ENCODE results near the gene TGFBR3. TPM values are rescaled to one million over a fixed set of nuclear protein-coding genes. Genes with fewer than 3 reads are reported as not detected.

The TGFBR3 gene
- total RNA-seq, 1 experiment from 2014 or later = 14.5 TPM

DNA sequence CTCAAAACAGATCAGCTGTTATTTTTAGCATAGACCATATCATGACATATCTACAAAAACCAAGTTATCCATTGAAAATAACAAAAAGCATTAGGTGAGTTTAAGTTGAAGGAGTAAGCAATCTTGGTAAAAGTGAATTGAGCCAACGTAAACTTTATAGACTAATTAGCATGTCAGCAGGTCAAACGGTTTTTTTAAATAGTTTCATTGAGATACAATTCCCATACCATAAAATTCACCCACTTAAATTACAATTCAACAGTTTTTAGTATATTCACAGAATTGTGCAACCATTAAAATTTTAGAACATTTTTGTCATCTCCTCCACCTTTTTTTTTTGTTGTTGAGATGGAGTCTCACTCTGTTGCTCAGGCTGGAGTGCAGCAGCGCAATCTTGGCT, 92.1 kb downstream of the TGFBR3 start:
- intact Hi-C loops (cut with micrococcal nuclease; ENCODE audit: unreplicated experiment) = no loop called here

DNA sequence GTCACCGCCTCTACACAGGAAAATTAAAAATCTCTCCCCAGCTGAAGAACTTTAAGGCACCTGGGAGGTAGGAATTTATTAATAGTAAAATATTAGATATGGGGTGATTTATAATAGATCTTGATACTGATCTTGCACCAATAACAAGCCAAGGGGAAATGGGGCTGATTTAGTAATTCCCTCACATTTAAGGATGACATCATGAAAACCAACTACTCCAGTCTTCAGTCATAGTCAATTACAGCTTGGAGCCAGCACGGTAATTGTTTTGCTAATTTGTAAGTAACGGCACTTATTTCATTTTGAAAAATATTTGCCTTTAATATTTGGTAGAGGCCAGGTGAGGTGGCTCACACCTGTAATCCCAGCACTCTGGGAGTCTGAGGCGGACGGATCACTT, 92.8 kb downstream of the TGFBR3 start:
- ATAC-seq (no peak), DNase-seq (ENCODE audit: low read depth, low spot score) (no peak)
- ChIA-PET POLR2A (no interaction called here), CTCF (no interaction called here)
- in situ Hi-C loops (cut with HindIII; ENCODE audit: low pct_unique_long_range_greater_than_20kb, low sequenced_read_pairs) = no loop called here
- Histone ChIP-seq H3K27me3 (ENCODE audit: control insufficient read depth, insufficient read depth, low read length) (no peaks in the 10 kb centered on the region), H3K36me3 (ENCODE audit: control insufficient read depth, insufficient read depth, low read length) (no peaks in the 10 kb centered on the region), H3K9me3 (ENCODE audit: control insufficient read depth, insufficient read depth, low read depth, low read length) (no peaks in the 10 kb centered on the region), H3K4me3 (ENCODE audit: low read depth in 2 of 2, low read length in 2 of 2) (no peak overlapping the region), H3K4me1 (ENCODE audit: control insufficient read depth, insufficient read depth, low read length) (peaks cover 13% of the 10 kb centered on the region), H3K27ac (ENCODE audit: low read length) (no peak overlapping the region)
- intact Hi-C loops (cut with micrococcal nuclease; ENCODE audit: unreplicated experiment) = no loop called here
- no TSS peak for BruUV-seq (replicated peaks)
- TF ChIP-seq SIN3A (IDR thresholded peaks at IDR 0.05; ENCODE audit: borderline replicate concordance, insufficient read depth, low read depth, low read length) (no peak), TCF7L2 (IDR thresholded peaks at IDR 0.05; ENCODE audit: low read depth, low read length) (no peak), POLR2AphosphoS5 (IDR thresholded peaks at IDR 0.05; ENCODE audit: low read depth, low read length) (no peak)
- TF ChIP-seq, protein P1, sequence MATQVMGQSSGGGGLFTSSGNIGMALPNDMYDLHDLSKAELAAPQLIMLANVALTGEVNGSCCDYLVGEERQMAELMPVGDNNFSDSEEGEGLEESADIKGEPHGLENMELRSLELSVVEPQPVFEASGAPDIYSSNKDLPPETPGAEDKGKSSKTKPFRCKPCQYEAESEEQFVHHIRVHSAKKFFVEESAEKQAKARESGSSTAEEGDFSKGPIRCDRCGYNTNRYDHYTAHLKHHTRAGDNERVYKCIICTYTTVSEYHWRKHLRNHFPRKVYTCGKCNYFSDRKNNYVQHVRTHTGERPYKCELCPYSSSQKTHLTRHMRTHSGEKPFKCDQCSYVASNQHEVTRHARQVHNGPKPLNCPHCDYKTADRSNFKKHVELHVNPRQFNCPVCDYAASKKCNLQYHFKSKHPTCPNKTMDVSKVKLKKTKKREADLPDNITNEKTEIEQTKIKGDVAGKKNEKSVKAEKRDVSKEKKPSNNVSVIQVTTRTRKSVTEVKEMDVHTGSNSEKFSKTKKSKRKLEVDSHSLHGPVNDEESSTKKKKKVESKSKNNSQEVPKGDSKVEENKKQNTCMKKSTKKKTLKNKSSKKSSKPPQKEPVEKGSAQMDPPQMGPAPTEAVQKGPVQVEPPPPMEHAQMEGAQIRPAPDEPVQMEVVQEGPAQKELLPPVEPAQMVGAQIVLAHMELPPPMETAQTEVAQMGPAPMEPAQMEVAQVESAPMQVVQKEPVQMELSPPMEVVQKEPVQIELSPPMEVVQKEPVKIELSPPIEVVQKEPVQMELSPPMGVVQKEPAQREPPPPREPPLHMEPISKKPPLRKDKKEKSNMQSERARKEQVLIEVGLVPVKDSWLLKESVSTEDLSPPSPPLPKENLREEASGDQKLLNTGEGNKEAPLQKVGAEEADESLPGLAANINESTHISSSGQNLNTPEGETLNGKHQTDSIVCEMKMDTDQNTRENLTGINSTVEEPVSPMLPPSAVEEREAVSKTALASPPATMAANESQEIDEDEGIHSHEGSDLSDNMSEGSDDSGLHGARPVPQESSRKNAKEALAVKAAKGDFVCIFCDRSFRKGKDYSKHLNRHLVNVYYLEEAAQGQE (IDR thresholded peaks at IDR 0.05; ENCODE audit: insufficient read depth in 1 of 2, low read depth in 2 of 2, low read length in 1 of 2) = no peak
- TF ChIP-seq, protein P2, sequence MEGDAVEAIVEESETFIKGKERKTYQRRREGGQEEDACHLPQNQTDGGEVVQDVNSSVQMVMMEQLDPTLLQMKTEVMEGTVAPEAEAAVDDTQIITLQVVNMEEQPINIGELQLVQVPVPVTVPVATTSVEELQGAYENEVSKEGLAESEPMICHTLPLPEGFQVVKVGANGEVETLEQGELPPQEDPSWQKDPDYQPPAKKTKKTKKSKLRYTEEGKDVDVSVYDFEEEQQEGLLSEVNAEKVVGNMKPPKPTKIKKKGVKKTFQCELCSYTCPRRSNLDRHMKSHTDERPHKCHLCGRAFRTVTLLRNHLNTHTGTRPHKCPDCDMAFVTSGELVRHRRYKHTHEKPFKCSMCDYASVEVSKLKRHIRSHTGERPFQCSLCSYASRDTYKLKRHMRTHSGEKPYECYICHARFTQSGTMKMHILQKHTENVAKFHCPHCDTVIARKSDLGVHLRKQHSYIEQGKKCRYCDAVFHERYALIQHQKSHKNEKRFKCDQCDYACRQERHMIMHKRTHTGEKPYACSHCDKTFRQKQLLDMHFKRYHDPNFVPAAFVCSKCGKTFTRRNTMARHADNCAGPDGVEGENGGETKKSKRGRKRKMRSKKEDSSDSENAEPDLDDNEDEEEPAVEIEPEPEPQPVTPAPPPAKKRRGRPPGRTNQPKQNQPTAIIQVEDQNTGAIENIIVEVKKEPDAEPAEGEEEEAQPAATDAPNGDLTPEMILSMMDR (IDR thresholded peaks at IDR 0.05) = no peak

More for the DNA sequence above, 92.1 kb downstream of the TGFBR3 start:
- ChIA-PET POLR2A (no interaction called here), CTCF (no interaction called here)
- Histone ChIP-seq H3K4me1 (ENCODE audit: control insufficient read depth, insufficient read depth, low read length) (peaks cover 13% of the 10 kb centered on the region), H3K9me3 (ENCODE audit: control insufficient read depth, insufficient read depth, low read depth, low read length) (no peaks in the 10 kb centered on the region), H3K27ac (ENCODE audit: low read length) (no peak overlapping the region), H3K4me3 (ENCODE audit: low read depth in 2 of 2, low read length in 2 of 2) (no peak overlapping the region), H3K27me3 (ENCODE audit: control insufficient read depth, insufficient read depth, low read length) (no peaks in the 10 kb centered on the region), H3K36me3 (ENCODE audit: control insufficient read depth, insufficient read depth, low read length) (no peaks in the 10 kb centered on the region)
- TF ChIP-seq POLR2AphosphoS5 (IDR thresholded peaks at IDR 0.05; ENCODE audit: low read depth, low read length) (no peak), TCF7L2 (IDR thresholded peaks at IDR 0.05; ENCODE audit: low read depth, low read length) (no peak), SIN3A (IDR thresholded peaks at IDR 0.05; ENCODE audit: borderline replicate concordance, insufficient read depth, low read depth, low read length) (no peak)
- TF ChIP-seq, protein P2 (IDR thresholded peaks at IDR 0.05) = no peak
- TF ChIP-seq, protein P1 (IDR thresholded peaks at IDR 0.05; ENCODE audit: insufficient read depth in 1 of 2, low read depth in 2 of 2, low read length in 1 of 2) = no peak
- DNase-seq (ENCODE audit: low read depth, low spot score) (no peak), ATAC-seq (no peak)
- BruUV-seq (replicated peaks) = no TSS peak
- in situ Hi-C loops (cut with HindIII; ENCODE audit: low pct_unique_long_range_greater_than_20kb, low sequenced_read_pairs) = no loop called here

Data from Panc1 (cell line).